Smooth muscle cell (in vitro differentiated cells): ENCODE data around the gene STAC. TPM values are rescaled to one million over a fixed set of nuclear protein-coding genes. Genes with fewer than 3 reads are reported as not detected.
A peak's percentile ranks its signal among the peaks of the same experiment; 100 is the strongest.
"Not testable (repeated sequence)": the region's sequence is repeated elsewhere in the genome, so short reads cannot be mapped to it uniquely, and the experiment has no call there.

ENCODE experiments used
- DNase-seq: peaks from one replicate; lab custom pipeline; 2025; ENCODE audit not compliant: unreplicated experiment; lab: John Stamatoyannopoulos, UW
- H2AFZ ChIP-seq: fragments of 200-600 bp; sonication (generic); 2 replicates; pipeline ENCODE4 v1.6.0; 2016; ENCODE audit warnings: antibody characterized with exemption, low read depth, mild to moderate bottlenecking
- H3F3A ChIP-seq: fragments of 200-600 bp; sonication (generic); 2 replicates; pipeline ENCODE4 v1.6.0; 2017; ENCODE audit warnings: antibody characterized with exemption, low read depth
- H3K27ac ChIP-seq: fragments of 200-600 bp; sonication (generic); 2 replicates; pipeline ENCODE4 v1.5.1; 2016; ENCODE audit warnings: low read depth, mild to moderate bottlenecking
- H3K27me3 ChIP-seq: fragments of 200-600 bp; sonication (generic); 2 replicates; pipeline ENCODE4 v1.6.1; 2016; ENCODE audit warnings: low read depth, mild to moderate bottlenecking
- H3K36me3 ChIP-seq: fragments of 200-600 bp; sonication (generic); 2 replicates; pipeline ENCODE4 v1.5.1; 2016; ENCODE audit warnings: low read depth
- H3K4me1 ChIP-seq: fragments of 200-600 bp; sonication (generic); 2 replicates; pipeline ENCODE4 v1.5.1; 2016; ENCODE audit warnings: low read depth
- H3K4me2 ChIP-seq: fragments of 200-600 bp; sonication (generic); 2 replicates; pipeline ENCODE4 v1.6.0; 2016; ENCODE audit warnings: mild to moderate bottlenecking
- H3K4me3 ChIP-seq: fragments of 200-600 bp; sonication (generic); 2 replicates; pipeline ENCODE4 v1.5.1; 2016; ENCODE audit warnings: mild to moderate bottlenecking
- H3K79me2 ChIP-seq: fragments of 200-600 bp; sonication (generic); 2 replicates; pipeline ENCODE4 v1.6.0; 2016; ENCODE audit warnings: low read depth, mild to moderate bottlenecking
- H3K9ac ChIP-seq: fragments of 200-600 bp; sonication (generic); 2 replicates; pipeline ENCODE4 v1.6.0; 2016; ENCODE audit warnings: low read depth
- H3K9me3 ChIP-seq: fragments of 200-600 bp; sonication (generic); replicated peaks from 2 replicates; pipeline ENCODE4 v1.5.1; 2016; ENCODE audit warnings: low read depth
- H4K20me1 ChIP-seq: fragments of 200-600 bp; sonication (generic); 2 replicates; pipeline ENCODE4 v1.6.0; 2016; ENCODE audit warnings: low read depth
- WGBS: methylation state at CpG from one replicate; pipeline ENCODE4 v1.1.7; 2016; ENCODE audit warnings: low lambda C conversion rate; 5-methylcytosine and 5-hydroxymethylcytosine counted together
- polyA plus RNA-seq: library from polyadenylated mRNA; unstranded; fragments of >200 nt; fragmentation: Nextera tagmentation; extraction: Ambion mirVana; gene quantifications from 2 replicates; pipeline ENCODE4 v1.2.1, GENCODE V29; 2016
- total RNA-seq: library from RNA; depleted of rRNA; stranded (reverse); fragments of >200 nt; gene quantifications from 2 replicates; pipeline ENCODE4 v1.2.3, GENCODE V29; 2014
- TF ChIP-seq, protein P1 (sequence below): fragments of 200-600 bp; sonication (generic); IDR thresholded peaks from 2 replicates; pipeline ENCODE4 v1.5.1; 2017; ENCODE audit warnings: borderline replicate concordance, mild to moderate bottlenecking, antibody characterized with exemption; ENCODE audit not compliant: insufficient read depth, poor library complexity, severe bottlenecking

STAC gene
- total and polyA plus RNA-seq, 2 experiments from 2014 or later: 1.2 to 1.4 TPM

DNA sequence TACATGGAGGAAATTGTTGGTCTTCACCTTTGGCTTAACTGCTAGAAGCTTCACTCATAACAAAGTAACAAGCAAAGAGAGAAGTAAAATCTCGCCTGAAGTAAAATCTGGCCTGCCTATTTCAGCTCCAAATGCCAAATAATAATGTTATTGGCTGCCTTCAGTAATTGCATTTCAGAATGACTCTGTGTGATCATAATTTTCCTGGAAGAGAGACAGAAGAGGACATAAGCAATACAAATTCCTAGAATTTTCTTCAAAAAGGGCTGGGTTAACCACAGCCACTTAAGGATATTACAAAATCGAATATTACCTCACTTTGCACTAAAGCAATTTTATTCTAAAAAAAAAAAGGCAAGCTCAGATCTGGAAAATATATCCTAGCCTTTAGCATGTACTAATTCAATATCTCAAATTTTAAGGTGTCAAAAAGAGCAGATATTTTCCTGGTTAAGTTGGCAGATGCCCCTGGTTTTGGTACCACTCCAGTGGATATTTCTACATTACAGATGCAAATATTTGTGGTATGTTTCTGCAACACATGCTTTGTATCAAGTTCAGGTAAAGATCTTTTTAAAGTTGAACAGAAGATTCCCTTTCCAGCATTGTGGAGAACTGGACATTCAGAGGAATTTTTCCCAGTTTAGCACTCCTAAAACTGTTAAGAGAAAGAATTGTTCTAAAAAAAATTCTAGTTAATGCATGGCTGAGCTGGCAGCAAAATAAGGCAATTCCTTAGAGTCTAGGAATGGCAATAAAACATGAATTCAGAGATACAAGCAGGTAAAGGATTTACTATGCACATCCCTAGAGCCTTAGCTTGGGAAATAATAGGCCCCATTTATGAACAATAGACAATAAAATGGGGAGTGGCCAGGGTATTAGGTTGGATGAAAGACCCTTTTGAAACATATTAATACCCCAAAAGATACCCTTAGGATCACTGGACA lies 116.7 kb downstream of the STAC start:
- H2AFZ ChIP-seq: no peak overlapping the region
- H4K20me1 ChIP-seq: no peaks in the 10 kb centered on the region
- H3F3A ChIP-seq: no peaks in the 10 kb centered on the region
- H3K36me3 ChIP-seq: no peaks in the 10 kb centered on the region
- no peak for DNase-seq
- no peak overlapping the region for H3K9ac ChIP-seq
- 77% methylated on average over 2 of the region's 2 CpGs for WGBS
- H3K4me3 ChIP-seq: no peak overlapping the region
- H3K79me2 ChIP-seq: no peaks in the 10 kb centered on the region
- H3K4me2 ChIP-seq: peak overlapping the region; percentile 6
- no peaks in the 10 kb centered on the region for H3K27me3 ChIP-seq
- TF ChIP-seq, protein P1, sequence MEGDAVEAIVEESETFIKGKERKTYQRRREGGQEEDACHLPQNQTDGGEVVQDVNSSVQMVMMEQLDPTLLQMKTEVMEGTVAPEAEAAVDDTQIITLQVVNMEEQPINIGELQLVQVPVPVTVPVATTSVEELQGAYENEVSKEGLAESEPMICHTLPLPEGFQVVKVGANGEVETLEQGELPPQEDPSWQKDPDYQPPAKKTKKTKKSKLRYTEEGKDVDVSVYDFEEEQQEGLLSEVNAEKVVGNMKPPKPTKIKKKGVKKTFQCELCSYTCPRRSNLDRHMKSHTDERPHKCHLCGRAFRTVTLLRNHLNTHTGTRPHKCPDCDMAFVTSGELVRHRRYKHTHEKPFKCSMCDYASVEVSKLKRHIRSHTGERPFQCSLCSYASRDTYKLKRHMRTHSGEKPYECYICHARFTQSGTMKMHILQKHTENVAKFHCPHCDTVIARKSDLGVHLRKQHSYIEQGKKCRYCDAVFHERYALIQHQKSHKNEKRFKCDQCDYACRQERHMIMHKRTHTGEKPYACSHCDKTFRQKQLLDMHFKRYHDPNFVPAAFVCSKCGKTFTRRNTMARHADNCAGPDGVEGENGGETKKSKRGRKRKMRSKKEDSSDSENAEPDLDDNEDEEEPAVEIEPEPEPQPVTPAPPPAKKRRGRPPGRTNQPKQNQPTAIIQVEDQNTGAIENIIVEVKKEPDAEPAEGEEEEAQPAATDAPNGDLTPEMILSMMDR: no peak
- no peak overlapping the region for H3K27ac ChIP-seq
- H3K9me3 ChIP-seq: no peaks in the 10 kb centered on the region
- H3K4me1 ChIP-seq: no peaks in the 10 kb centered on the region

DNA sequence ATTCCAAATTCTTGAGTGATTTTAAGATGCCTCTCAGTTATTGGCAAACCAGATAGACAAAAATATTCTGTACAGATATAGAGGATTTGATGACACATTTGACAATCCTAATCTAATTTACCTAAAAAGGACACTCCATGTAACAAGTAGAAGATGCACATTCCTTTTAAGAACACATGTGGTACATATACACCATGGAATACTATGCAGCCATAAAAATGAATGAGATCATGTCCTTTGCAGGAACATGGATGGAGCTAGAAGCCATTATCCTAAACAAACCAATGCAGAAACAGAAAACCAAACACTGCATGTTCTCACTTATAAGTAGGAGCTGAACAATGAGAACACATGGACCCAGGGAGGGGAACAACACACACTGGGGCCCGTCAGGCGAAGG lies 119.7 kb downstream of the STAC start:
- not testable (repeated sequence) for H3F3A ChIP-seq, H3K4me2 ChIP-seq, H3K9ac ChIP-seq, DNase-seq, H3K4me3 ChIP-seq, H4K20me1 ChIP-seq, H3K9me3 ChIP-seq, H3K4me1 ChIP-seq, H3K27ac ChIP-seq, H3K36me3 ChIP-seq, H3K27me3 ChIP-seq, H3K79me2 ChIP-seq, H2AFZ ChIP-seq
- WGBS: 94% methylated on average over 2 of the region's 2 CpGs

DNA sequence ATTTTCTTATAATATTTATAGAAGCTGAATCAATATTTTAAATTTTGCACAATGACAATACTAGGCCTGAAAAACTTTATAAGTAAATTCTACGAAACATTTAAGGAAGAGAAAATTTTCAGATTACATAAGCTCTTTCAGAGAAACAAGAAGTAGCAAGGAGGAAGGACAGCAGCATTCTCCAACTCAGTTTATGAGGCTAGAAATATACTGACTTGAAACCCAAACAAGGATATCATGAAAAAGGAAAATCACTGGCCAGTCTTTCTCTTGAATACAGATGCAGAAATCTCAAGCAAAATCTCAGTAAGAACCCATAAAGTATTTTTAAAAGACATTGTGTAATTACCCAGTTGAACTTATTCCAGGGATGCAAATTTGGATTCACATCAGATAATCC lies 121.3 kb downstream of the STAC start:
- TF ChIP-seq, protein P1: no peak
- 88% methylated on average over 1 of the region's 1 CpG for WGBS
- Histone ChIP-seq H3K9ac (no peak overlapping the region), H3F3A (no peaks in the 10 kb centered on the region), H3K27me3 (no peaks in the 10 kb centered on the region), H3K4me2 (no peak overlapping the region), H4K20me1 (no peaks in the 10 kb centered on the region), H2AFZ (no peak overlapping the region), H3K4me1 (no peaks in the 10 kb centered on the region), H3K27ac (no peak overlapping the region), H3K9me3 (no peaks in the 10 kb centered on the region), H3K36me3 (no peaks in the 10 kb centered on the region), H3K79me2 (no peaks in the 10 kb centered on the region), H3K4me3 (no peak overlapping the region)
- no peak for DNase-seq

DNA sequence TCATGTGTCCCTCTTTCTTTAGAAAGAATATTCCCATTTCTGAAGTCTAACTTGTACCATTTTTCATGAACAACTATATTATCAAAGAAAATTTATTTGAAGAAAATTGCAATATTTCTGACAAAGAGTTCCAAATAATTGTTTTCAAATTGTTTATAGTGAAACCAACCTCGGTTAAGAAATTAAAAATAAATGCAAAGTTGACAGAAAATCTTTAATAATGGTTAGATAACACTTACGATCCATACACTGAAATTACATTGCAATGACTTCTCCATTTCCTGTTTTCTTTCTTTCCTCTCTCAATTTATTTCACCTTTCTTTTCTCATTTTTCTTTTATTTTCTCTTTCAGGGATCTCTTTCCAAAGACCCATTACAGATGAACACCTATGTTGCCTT lies 125.1 kb downstream of the STAC start:
- Histone ChIP-seq H3K9me3 (no peaks in the 10 kb centered on the region), H3K4me1 (no peaks in the 10 kb centered on the region), H3K4me3 (no peak overlapping the region), H3K4me2 (no peak overlapping the region), H3K36me3 (no peaks in the 10 kb centered on the region), H3K27me3 (no peaks in the 10 kb centered on the region), H3F3A (no peaks in the 10 kb centered on the region), H3K9ac (no peak overlapping the region), H4K20me1 (no peaks in the 10 kb centered on the region), H3K27ac (no peak overlapping the region), H3K79me2 (no peaks in the 10 kb centered on the region), H2AFZ (no peak overlapping the region)
- no peak for DNase-seq
- TF ChIP-seq, protein P1: no peak
- 93% methylated on average over 2 of the region's 2 CpGs for WGBS
